Progenitor cell of endocrine pancreas (in vitro differentiated cells): ENCODE measurements around the gene SLC10A7. TPM values are rescaled to one million over a fixed set of nuclear protein-coding genes. Genes with fewer than 3 reads are reported as not detected.

Experiments used
- DNase-seq: peaks from one replicate; pipeline ENCODE4 v3.0.0; 2021; ENCODE audit warnings: low spot score; ENCODE audit not compliant: unreplicated experiment
- H3K27ac Mint-ChIP-seq: 2 replicates; pipeline ENCODE4 v1.8.0; 2021; ENCODE audit warnings: mild to moderate bottlenecking, moderate library complexity, mixed read lengths
- H3K27me3 Mint-ChIP-seq: 2 replicates; pipeline ENCODE4 v1.8.0; 2021; ENCODE audit warnings: mixed read lengths
- H3K36me3 Mint-ChIP-seq: 2 replicates; pipeline ENCODE4 v1.8.0; 2022; ENCODE audit warnings: mixed read lengths; ENCODE audit not compliant: insufficient read depth
- H3K4me1 Mint-ChIP-seq: 2 replicates; pipeline ENCODE4 v1.8.0; 2021; ENCODE audit warnings: low read depth, mixed read lengths
- H3K4me3 Mint-ChIP-seq: 2 replicates; pipeline ENCODE4 v1.8.0; 2021; ENCODE audit warnings: low read depth, mild to moderate bottlenecking, moderate library complexity, mixed read lengths
- H3K9me3 Mint-ChIP-seq: 2 replicates; pipeline ENCODE4 v1.8.0; 2021; ENCODE audit warnings: low read depth, mixed read lengths
- CTCF ChIP-seq: fragments of 200-600 bp; sonication (generic); IDR thresholded peaks from one replicate; pipeline ENCODE4 v1.5.0; 2021; ENCODE audit warnings: antibody characterized with exemption, mild to moderate bottlenecking; ENCODE audit not compliant: unreplicated experiment
- total RNA-seq: library from RNA; stranded (reverse); gene quantifications from 2 replicates; pipeline ENCODE4 v1.2.1, GENCODE V29; 2021

SLC10A7 gene
- total RNA-seq, 1 donor from 2014 or later: 14.1 TPM

GRCh38 chr4:146330392-146330791 is 191.3 kb downstream of the SLC10A7 start:
- H3K27ac Mint-ChIP-seq: no peak overlapping the region
- TF ChIP-seq CTCF: no peak
- no peak overlapping the region for H3K4me3 Mint-ChIP-seq
- no peak for DNase-seq
- no peaks in the 10 kb centered on the region for H3K4me1 Mint-ChIP-seq
- H3K36me3 Mint-ChIP-seq: no peaks in the 10 kb centered on the region
- H3K9me3 Mint-ChIP-seq: no peaks in the 10 kb centered on the region
- H3K27me3 Mint-ChIP-seq: peaks cover 3% of the 10 kb centered on the region

GRCh38 chr4:146329050-146329716 is 192.6 kb downstream of the SLC10A7 start:
- Mint-ChIP-seq H3K4me3 (no peak overlapping the region), H3K4me1 (no peaks in the 10 kb centered on the region), H3K27me3 (peaks cover 3% of the 10 kb centered on the region), H3K9me3 (no peaks in the 10 kb centered on the region), H3K27ac (no peak overlapping the region), H3K36me3 (peaks cover 4% of the 10 kb centered on the region)
- no peak for TF ChIP-seq CTCF
- DNase-seq: no peak

GRCh38 chr4:146327859-146328650 is 193.7 kb downstream of the SLC10A7 start:
- no peaks in the 10 kb centered on the region for H3K4me1 Mint-ChIP-seq
- no peak overlapping the region for H3K4me3 Mint-ChIP-seq
- H3K36me3 Mint-ChIP-seq: peaks cover 9% of the 10 kb centered on the region
- TF ChIP-seq CTCF: no peak
- no peaks in the 10 kb centered on the region for H3K9me3 Mint-ChIP-seq
- no peak overlapping the region for H3K27ac Mint-ChIP-seq
- no peak for DNase-seq
- H3K27me3 Mint-ChIP-seq: peaks cover 3% of the 10 kb centered on the region

- H3K9me3 Mint-ChIP-seq: no peaks in the 10 kb centered on the region
- peaks cover 8% of the 10 kb centered on the region for H3K36me3 Mint-ChIP-seq
- DNase-seq: no peak
- TF ChIP-seq CTCF: no peak
- no peaks in the 10 kb centered on the region for H3K4me1 Mint-ChIP-seq
- H3K4me3 Mint-ChIP-seq: no peak overlapping the region
- H3K27ac Mint-ChIP-seq: no peak overlapping the region
- no peaks in the 10 kb centered on the region for H3K27me3 Mint-ChIP-seq
These were observed 202.8 kb downstream of the SLC10A7 start for GRCh38 chr4:146318894-146319293.

GRCh38 chr4:146317783-146318182 is 204.0 kb downstream of the SLC10A7 start:
- no peaks in the 10 kb centered on the region for H3K9me3 Mint-ChIP-seq

More at GRCh38 chr4:146317783-146318182, 204.0 kb downstream of the SLC10A7 start:
- Mint-ChIP-seq H3K36me3 (peaks cover 1% of the 10 kb centered on the region), H3K27me3 (no peaks in the 10 kb centered on the region), H3K4me3 (no peak overlapping the region), H3K4me1 (no peaks in the 10 kb centered on the region), H3K27ac (no peak overlapping the region)
- no peak for DNase-seq
- TF ChIP-seq CTCF: no peak
